ENCODE measurements around the gene RNF157. TPM values are rescaled to one million over a fixed set of nuclear protein-coding genes. Genes with fewer than 3 reads are reported as not detected.

RNF157 gene
- total and polyA plus RNA-seq, 10 of the 15 experiments (the other 5 are each of a cell fraction or from before 2014, with no cell fraction given), result 1.4 to 15.9 (median 9.6) TPM

DNA sequence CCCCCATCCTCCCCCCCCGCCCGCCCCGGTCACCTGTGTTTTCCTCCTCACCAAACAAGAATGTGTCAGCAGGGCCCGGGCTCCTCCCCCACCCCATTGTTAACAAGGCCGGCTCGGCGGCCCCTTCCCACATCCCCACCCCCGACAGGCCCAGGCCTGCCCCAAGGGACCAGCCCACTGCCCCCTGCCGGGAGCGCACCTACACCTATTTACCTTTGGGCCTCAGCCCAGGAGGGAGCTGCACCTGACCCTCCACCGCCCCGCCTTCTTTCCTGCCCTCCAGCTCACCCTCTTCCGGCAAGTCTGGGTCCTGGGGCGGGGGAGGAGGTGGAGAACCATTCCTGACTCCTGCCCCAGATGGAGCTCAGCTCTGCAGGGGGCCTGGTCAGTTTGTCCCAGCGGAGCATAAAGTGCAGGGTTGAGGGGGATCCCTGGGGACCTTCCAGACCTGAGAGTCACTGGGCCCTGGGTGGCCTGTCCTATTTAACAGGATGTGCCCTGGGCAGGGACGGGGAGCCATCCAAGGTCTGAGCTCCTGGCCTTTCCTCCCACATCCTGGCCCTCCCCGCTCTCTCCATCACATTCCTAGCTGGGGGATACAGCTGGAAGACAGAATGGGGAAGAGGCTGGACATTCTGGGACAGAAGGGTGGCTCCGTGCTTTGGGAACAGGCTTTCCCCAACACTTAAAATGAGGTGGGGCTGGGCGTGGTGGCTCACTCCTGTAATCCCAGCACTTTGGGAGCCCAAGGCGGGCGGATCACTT, 107.5 kb downstream of the RNF157 start:
- BruUV-seq (replicated peaks), result no TSS peak
- ATAC-seq (no peak), FAIRE-seq (no peak), DNase-seq (ENCODE audit: low read depth, low spot score) (no peak)
- TF ChIP-seq, protein P1, sequence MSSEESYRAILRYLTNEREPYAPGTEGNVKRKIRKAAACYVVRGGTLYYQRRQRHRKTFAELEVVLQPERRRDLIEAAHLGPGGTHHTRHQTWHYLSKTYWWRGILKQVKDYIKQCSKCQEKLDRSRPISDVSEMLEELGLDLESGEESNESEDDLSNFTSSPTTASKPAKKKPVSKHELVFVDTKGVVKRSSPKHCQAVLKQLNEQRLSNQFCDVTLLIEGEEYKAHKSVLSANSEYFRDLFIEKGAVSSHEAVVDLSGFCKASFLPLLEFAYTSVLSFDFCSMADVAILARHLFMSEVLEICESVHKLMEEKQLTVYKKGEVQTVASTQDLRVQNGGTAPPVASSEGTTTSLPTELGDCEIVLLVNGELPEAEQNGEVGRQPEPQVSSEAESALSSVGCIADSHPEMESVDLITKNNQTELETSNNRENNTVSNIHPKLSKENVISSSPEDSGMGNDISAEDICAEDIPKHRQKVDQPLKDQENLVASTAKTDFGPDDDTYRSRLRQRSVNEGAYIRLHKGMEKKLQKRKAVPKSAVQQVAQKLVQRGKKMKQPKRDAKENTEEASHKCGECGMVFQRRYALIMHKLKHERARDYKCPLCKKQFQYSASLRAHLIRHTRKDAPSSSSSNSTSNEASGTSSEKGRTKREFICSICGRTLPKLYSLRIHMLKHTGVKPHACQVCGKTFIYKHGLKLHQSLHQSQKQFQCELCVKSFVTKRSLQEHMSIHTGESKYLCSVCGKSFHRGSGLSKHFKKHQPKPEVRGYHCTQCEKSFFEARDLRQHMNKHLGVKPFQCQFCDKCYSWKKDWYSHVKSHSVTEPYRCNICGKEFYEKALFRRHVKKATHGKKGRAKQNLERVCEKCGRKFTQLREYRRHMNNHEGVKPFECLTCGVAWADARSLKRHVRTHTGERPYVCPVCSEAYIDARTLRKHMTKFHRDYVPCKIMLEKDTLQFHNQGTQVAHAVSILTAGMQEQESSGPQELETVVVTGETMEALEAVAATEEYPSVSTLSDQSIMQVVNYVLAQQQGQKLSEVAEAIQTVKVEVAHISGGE (CRISPR knock-in tag; IDR thresholded peaks at IDR 0.05), result no peak
- TF ChIP-seq SP1 (IDR thresholded peaks at IDR 0.05; ENCODE audit: low read depth, low read length) (no peak), DPF2 (IDR thresholded peaks at IDR 0.05) (no peak), TBL1XR1 (IDR thresholded peaks at IDR 0.05; ENCODE audit: low read depth, low read length) (no peak), NFIC (IDR thresholded peaks at IDR 0.05; ENCODE audit: low read depth, low read length) (no peak), TCF3 (IDR thresholded peaks at IDR 0.05; ENCODE audit: borderline replicate concordance, insufficient read depth, low read depth, low read length) (no peak), BCL11A (IDR thresholded peaks at IDR 0.05; ENCODE audit: low read depth, low read length) (no peak), NR2C2 (IDR thresholded peaks at IDR 0.05; ENCODE audit: borderline replicate concordance, control insufficient read depth, insufficient read length, low read depth) (no peak), JUNB (IDR thresholded peaks at IDR 0.05) (no peak), GATAD2B (conservative IDR thresholded peaks at IDR 0.05; ENCODE audit: low read depth) (no peak), CHD1 (IDR thresholded peaks at IDR 0.05; ENCODE audit: low read depth, low read length) (no peak), SREBF1 (IDR thresholded peaks at IDR 0.05; ENCODE audit: low read length) (no peak), SIN3A (IDR thresholded peaks at IDR 0.05; ENCODE audit: low read depth, low read length) (no peak), YY1 (IDR thresholded peaks at IDR 0.05; ENCODE audit: low read depth, low read length) (no peak), SIX5 (IDR thresholded peaks at IDR 0.05; ENCODE audit: low read depth, low read length, severe bottlenecking) (no peak), MYC (IDR thresholded peaks at IDR 0.05; ENCODE audit: insufficient read depth, insufficient read length, insufficient replicate concordance, low read length, severe bottlenecking) (no peak), KLF5 (IDR thresholded peaks at IDR 0.05; ENCODE audit: partially characterized antibody) (no peak)
- TF ChIP-seq, protein P2, sequence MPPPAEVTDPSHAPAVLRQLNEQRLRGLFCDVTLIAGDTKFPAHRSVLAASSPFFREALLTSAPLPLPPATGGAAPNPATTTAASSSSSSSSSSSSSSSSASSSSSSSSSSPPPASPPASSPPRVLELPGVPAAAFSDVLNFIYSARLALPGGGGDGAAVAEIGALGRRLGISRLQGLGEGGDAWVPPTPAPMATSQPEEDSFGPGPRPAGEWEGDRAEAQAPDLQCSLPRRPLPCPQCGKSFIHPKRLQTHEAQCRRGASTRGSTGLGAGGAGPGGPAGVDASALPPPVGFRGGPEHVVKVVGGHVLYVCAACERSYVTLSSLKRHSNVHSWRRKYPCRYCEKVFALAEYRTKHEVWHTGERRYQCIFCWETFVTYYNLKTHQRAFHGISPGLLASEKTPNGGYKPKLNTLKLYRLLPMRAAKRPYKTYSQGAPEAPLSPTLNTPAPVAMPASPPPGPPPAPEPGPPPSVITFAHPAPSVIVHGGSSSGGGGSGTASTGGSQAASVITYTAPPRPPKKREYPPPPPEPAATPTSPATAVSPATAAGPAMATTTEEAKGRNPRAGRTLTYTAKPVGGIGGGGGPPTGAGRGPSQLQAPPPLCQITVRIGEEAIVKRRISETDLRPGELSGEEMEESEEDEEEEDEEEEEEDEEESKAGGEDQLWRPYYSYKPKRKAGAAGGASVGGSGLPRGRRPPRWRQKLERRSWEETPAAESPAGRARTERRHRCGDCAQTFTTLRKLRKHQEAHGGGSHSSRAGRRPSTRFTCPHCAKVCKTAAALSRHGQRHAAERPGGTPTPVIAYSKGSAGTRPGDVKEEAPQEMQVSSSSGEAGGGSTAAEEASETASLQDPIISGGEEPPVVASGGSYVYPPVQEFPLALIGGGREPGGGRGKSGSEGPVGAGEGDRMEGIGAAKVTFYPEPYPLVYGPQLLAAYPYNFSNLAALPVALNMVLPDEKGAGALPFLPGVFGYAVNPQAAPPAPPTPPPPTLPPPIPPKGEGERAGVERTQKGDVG (CRISPR knock-in tag; IDR thresholded peaks at IDR 0.05), result no peak
- H3K27ac ChIP-seq (ENCODE audit: control insufficient read depth, insufficient read depth), result no peak overlapping the region
- no peak overlapping the region for H3K4me2 ChIP-seq (ENCODE audit: control insufficient read depth, insufficient read depth)
- ChIA-PET POLR2A (interaction anchor here (0.6 kb wide), 1 partner anchor 938 kb away, joined by 8 read pairs; no protein-coding TSS in a partner anchor), SMC1A (ENCODE audit: uncharacterized antibody, unreplicated experiment) (interaction anchor here (1.8 kb wide), 1 partner anchor 48 kb away, joined by 13 read pairs; no protein-coding TSS in a partner anchor), RAD21 (ENCODE audit: unreplicated experiment) (interaction anchor here (3.4 kb wide), 1 partner anchor 146 kb away, joined by 15 read pairs; no protein-coding TSS in a partner anchor), CTCF (interaction anchor here (0.6 to 3.5 kb wide), 9 partner anchors 8 to 172 kb away, joined by 3 to 22 read pairs (median 4); no protein-coding TSS in a partner anchor)
- no peaks in the 10 kb centered on the region for H3K9me3 ChIP-seq (replicated peaks; ENCODE audit: control insufficient read depth, insufficient read depth, low read length)
- no peaks in the 10 kb centered on the region for H3K27me3 ChIP-seq (replicated peaks in 1 of 2; ENCODE audit: control insufficient read depth in 2 of 2, insufficient read depth in 2 of 2, low read length in 1 of 2)
- no peak overlapping the region for H2AFZ ChIP-seq (ENCODE audit: control insufficient read depth, low read depth, low read length)
- H4K20me1 ChIP-seq (ENCODE audit: control insufficient read depth, insufficient read depth), result no peaks in the 10 kb centered on the region
- H3K4me3 ChIP-seq, result no peak overlapping the region
- in situ Hi-C loops (cut with MboI) (no loop called here), intact Hi-C loops (cut with micrococcal nuclease; ENCODE audit: unreplicated experiment) (no loop called here)
- H3K4me1 ChIP-seq (ENCODE audit: control insufficient read depth, insufficient read depth, low read length), result peaks cover 5% of the 10 kb centered on the region
- H3K79me2 ChIP-seq (ENCODE audit: control insufficient read depth, insufficient read depth, low read length), result no peaks in the 10 kb centered on the region
- H3K36me3 ChIP-seq (ENCODE audit: control insufficient read depth in 2 of 2, insufficient read depth in 2 of 2, low read length in 1 of 2), result no peaks in the 10 kb centered on the region
- no peak overlapping the region for H3K9ac ChIP-seq (ENCODE audit: control insufficient read depth, insufficient read depth, low read length)
- 62% methylated on average over 13 of the region's 21 CpGs for WGBS (ENCODE audit: insufficient coverage, insufficient replicate concordance, low lambda C conversion rate, missing lambda C conversion rate)

Measured in GM12878 (cell line).